ENCODE results near the gene MCM3.

DNA sequence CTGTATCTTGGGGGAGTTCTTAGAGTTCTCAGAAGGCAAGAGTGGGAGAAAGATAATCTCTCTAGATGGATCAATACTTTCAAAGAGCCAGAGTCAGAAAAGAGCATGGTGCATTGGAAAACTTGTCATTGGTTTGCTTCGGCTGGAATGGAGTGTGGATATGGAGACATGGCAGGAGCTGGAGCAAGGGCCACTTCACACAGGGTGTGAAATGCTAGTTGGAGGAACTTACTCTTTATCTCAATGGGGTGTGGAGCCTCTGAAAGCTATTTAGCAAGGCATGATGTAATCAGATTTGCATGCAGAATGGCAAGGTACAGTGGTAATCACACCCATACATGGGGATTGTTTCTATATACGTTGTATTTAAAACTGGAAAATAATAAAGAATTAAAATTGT, 45.9 kb upstream of the MCM3 start:
- TF ChIP-seq, protein P1, sequence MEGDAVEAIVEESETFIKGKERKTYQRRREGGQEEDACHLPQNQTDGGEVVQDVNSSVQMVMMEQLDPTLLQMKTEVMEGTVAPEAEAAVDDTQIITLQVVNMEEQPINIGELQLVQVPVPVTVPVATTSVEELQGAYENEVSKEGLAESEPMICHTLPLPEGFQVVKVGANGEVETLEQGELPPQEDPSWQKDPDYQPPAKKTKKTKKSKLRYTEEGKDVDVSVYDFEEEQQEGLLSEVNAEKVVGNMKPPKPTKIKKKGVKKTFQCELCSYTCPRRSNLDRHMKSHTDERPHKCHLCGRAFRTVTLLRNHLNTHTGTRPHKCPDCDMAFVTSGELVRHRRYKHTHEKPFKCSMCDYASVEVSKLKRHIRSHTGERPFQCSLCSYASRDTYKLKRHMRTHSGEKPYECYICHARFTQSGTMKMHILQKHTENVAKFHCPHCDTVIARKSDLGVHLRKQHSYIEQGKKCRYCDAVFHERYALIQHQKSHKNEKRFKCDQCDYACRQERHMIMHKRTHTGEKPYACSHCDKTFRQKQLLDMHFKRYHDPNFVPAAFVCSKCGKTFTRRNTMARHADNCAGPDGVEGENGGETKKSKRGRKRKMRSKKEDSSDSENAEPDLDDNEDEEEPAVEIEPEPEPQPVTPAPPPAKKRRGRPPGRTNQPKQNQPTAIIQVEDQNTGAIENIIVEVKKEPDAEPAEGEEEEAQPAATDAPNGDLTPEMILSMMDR (tag by site-specific recombination; IDR thresholded peaks at IDR 0.05) = no peak
- TF ChIP-seq, protein P2, sequence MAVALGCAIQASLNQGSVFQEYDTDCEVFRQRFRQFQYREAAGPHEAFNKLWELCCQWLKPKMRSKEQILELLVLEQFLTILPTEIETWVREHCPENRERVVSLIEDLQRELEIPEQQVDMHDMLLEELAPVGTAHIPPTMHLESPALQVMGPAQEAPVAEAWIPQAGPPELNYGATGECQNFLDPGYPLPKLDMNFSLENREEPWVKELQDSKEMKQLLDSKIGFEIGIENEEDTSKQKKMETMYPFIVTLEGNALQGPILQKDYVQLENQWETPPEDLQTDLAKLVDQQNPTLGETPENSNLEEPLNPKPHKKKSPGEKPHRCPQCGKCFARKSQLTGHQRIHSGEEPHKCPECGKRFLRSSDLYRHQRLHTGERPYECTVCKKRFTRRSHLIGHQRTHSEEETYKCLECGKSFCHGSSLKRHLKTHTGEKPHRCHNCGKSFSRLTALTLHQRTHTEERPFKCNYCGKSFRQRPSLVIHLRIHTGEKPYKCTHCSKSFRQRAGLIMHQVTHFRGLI (tag by site-specific recombination; IDR thresholded peaks at IDR 0.05) = no peak
- TF ChIP-seq, protein P3, sequence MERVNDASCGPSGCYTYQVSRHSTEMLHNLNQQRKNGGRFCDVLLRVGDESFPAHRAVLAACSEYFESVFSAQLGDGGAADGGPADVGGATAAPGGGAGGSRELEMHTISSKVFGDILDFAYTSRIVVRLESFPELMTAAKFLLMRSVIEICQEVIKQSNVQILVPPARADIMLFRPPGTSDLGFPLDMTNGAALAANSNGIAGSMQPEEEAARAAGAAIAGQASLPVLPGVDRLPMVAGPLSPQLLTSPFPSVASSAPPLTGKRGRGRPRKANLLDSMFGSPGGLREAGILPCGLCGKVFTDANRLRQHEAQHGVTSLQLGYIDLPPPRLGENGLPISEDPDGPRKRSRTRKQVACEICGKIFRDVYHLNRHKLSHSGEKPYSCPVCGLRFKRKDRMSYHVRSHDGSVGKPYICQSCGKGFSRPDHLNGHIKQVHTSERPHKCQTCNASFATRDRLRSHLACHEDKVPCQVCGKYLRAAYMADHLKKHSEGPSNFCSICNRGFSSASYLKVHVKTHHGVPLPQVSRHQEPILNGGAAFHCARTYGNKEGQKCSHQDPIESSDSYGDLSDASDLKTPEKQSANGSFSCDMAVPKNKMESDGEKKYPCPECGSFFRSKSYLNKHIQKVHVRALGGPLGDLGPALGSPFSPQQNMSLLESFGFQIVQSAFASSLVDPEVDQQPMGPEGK (tag by site-specific recombination; IDR thresholded peaks at IDR 0.05) = no peak
- TF ChIP-seq, protein P4, sequence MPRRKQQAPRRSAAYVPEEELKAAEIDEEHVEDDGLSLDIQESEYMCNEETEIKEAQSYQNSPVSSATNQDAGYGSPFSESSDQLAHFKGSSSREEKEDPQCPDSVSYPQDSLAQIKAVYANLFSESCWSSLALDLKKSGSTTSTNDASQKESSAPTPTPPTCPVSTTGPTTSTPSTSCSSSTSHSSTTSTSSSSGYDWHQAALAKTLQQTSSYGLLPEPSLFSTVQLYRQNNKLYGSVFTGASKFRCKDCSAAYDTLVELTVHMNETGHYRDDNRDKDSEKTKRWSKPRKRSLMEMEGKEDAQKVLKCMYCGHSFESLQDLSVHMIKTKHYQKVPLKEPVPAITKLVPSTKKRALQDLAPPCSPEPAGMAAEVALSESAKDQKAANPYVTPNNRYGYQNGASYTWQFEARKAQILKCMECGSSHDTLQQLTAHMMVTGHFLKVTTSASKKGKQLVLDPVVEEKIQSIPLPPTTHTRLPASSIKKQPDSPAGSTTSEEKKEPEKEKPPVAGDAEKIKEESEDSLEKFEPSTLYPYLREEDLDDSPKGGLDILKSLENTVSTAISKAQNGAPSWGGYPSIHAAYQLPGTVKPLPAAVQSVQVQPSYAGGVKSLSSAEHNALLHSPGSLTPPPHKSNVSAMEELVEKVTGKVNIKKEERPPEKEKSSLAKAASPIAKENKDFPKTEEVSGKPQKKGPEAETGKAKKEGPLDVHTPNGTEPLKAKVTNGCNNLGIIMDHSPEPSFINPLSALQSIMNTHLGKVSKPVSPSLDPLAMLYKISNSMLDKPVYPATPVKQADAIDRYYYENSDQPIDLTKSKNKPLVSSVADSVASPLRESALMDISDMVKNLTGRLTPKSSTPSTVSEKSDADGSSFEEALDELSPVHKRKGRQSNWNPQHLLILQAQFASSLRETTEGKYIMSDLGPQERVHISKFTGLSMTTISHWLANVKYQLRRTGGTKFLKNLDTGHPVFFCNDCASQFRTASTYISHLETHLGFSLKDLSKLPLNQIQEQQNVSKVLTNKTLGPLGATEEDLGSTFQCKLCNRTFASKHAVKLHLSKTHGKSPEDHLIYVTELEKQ (tag by site-specific recombination; IDR thresholded peaks at IDR 0.05; ENCODE audit: borderline replicate concordance) = no peak
